CD4-positive, alpha-beta T cell treated with Interleukin-4 for 1 hour (primary cell): ENCODE measurements around the gene RFNG.

Experiments used
- DNase-seq, 2 donors: peaks; one replicate each; pipeline ENCODE4 v3.0.0-alpha.2; 2020 to 2022

Gene RFNG

GRCh38 chr17:82088838-82089722, 37.5 kb upstream of the RFNG start:
- no peak for DNase-seq

- DNase-seq, result no peak
These were observed 36.6 kb upstream of the RFNG start for GRCh38 chr17:82087961-82088837.

GRCh38 chr17:82086941-82087906, 35.6 kb upstream of the RFNG start:
- no peak for DNase-seq

GRCh38 chr17:82085931-82086764, 34.5 kb upstream of the RFNG start:
- no peak for DNase-seq

- DNase-seq, result no peak
These were observed 33.6 kb upstream of the RFNG start for GRCh38 chr17:82085031-82085861.

GRCh38 chr17:82084373-82085030, 32.9 kb upstream of the RFNG start:
- no peak for DNase-seq

- DNase-seq, result no peak
These were observed 32.1 kb upstream of the RFNG start for GRCh38 chr17:82083533-82084359.

GRCh38 chr17:82083009-82083408, 31.4 kb upstream of the RFNG start:
- DNase-seq, result no peak

- DNase-seq, result no peak
These were observed 30.8 kb upstream of the RFNG start for GRCh38 chr17:82082456-82082855.

GRCh38 chr17:82081966-82082365, 30.4 kb upstream of the RFNG start:
- DNase-seq, result no peak

- DNase-seq, result no peak
These were observed 29.9 kb upstream of the RFNG start for GRCh38 chr17:82081546-82081945.

GRCh38 chr17:82080789-82081464, 29.3 kb upstream of the RFNG start:
- DNase-seq, result no peak

GRCh38 chr17:82080048-82080788, 28.6 kb upstream of the RFNG start:
- no peak for DNase-seq

GRCh38 chr17:82079001-82079677, 27.5 kb upstream of the RFNG start:
- DNase-seq, result no peak

GRCh38 chr17:82078433-82078832, 26.8 kb upstream of the RFNG start:
- no peak for DNase-seq

GRCh38 chr17:82077617-82078358, 26.2 kb upstream of the RFNG start:
- DNase-seq, result no peak
